ENCODE data around the gene BAAT.

DNA sequence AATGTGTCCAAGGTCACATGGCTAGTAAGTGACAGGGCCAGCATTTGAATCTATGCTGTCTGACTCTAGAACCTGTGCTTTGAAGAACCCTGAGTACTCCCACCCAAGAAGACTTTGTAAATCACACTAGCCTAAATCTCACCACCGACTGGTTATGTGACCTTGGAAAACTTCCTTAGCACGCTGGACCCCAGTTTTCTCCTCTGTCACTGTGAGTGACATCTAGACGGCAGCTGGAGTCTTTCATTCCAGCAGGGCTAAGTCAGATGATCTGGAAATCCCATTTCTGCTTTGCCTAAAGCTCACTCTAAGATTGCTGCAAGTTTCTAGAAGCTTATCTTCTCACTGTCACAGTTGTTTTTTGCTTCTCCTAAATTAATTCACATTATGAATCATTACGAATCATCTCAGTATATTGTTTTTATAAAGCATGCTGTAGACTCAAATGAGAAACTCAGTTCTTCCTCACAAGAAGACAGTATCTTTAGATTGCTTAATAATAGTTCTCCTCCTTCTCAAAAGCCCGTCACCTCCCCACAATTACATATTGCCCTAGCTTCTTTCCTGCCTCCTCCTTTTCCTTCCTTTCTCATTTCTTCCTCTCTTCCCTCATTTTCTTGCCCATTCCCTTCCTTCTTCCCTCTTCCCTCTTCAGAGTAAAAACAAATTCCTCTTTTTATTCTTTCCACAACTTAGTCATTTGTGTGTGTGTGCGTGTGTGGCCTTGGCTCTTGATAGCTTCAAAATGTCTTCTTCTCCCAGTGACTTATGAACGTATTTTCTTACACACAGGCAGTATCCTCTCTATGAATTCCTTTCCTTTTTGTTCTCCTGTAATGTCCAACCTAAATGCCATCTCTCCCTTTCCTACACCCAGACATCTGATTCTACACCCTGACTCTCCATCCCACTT, 34.0 kb upstream of the BAAT start:
- no peak for TF ChIP-seq ZFX (IDR thresholded peaks at IDR 0.05; ENCODE audit: borderline replicate concordance)
- TF ChIP-seq, protein P1, sequence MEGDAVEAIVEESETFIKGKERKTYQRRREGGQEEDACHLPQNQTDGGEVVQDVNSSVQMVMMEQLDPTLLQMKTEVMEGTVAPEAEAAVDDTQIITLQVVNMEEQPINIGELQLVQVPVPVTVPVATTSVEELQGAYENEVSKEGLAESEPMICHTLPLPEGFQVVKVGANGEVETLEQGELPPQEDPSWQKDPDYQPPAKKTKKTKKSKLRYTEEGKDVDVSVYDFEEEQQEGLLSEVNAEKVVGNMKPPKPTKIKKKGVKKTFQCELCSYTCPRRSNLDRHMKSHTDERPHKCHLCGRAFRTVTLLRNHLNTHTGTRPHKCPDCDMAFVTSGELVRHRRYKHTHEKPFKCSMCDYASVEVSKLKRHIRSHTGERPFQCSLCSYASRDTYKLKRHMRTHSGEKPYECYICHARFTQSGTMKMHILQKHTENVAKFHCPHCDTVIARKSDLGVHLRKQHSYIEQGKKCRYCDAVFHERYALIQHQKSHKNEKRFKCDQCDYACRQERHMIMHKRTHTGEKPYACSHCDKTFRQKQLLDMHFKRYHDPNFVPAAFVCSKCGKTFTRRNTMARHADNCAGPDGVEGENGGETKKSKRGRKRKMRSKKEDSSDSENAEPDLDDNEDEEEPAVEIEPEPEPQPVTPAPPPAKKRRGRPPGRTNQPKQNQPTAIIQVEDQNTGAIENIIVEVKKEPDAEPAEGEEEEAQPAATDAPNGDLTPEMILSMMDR (IDR thresholded peaks at IDR 0.05) = no peak
